ENCODE measurements around the gene CIAO1.

GRCh38 chr2:96248624-96249023, 17.4 kb upstream of the CIAO1 start:
- TF ChIP-seq CTCF (IDR thresholded peaks at IDR 0.05) (no peak), EP300 (IDR thresholded peaks at IDR 0.05) (no peak)

Measured in upper lobe of left lung (tissue), 4 donors.